Measurements from ENCODE around the gene MTX2. TPM values are rescaled to one million over a fixed set of nuclear protein-coding genes. Genes with fewer than 3 reads are reported as not detected.
"Not testable (repeated sequence)": the region's sequence is repeated elsewhere in the genome, so short reads cannot be mapped to it uniquely, and the experiment has no call there.

MTX2 gene
- total RNA-seq, 3 donors from 2014 or later (not counting 1 experiment from before 2014, with no cell fraction given): 3.8 to 8.7 (median 7.7) TPM

DNA sequence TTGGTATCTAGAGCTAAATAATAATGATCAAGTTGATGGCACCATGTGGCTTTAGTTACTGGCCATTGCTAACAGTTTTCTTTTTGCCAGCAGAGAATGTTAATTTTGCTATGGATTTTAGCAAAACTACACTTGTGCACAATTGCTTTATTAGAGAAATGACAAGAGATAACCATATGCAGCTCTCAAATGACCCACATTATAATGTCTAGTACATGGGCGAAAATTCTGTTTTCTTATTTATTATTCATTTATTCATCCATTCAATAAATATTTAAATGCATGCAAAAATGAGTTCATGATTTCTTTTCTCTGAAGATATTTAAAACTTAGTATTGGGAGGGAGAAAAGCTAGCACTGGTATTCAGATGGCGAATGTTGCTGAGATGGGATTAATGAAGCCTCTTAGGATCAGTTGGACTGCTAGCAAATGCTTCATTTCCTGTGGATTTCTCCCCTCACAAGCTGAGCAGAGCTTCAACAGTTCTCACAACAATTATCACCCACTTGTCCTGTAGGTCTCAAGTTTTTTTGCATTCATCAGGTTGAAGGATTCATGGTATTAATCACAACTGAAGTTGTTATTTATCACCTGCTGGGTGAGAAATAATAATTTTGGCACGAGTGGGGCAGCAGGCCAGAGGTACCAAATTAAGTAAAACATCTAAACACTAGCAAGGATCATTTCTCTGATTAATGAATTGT, 95.2 kb downstream of the MTX2 start:
- TF ChIP-seq, protein P1, sequence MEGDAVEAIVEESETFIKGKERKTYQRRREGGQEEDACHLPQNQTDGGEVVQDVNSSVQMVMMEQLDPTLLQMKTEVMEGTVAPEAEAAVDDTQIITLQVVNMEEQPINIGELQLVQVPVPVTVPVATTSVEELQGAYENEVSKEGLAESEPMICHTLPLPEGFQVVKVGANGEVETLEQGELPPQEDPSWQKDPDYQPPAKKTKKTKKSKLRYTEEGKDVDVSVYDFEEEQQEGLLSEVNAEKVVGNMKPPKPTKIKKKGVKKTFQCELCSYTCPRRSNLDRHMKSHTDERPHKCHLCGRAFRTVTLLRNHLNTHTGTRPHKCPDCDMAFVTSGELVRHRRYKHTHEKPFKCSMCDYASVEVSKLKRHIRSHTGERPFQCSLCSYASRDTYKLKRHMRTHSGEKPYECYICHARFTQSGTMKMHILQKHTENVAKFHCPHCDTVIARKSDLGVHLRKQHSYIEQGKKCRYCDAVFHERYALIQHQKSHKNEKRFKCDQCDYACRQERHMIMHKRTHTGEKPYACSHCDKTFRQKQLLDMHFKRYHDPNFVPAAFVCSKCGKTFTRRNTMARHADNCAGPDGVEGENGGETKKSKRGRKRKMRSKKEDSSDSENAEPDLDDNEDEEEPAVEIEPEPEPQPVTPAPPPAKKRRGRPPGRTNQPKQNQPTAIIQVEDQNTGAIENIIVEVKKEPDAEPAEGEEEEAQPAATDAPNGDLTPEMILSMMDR (IDR thresholded peaks at IDR 0.05): no peak
- Mint-ChIP-seq H3K27ac (no peak overlapping the region), H3K9me3 (no peaks in the 10 kb centered on the region), H3K27me3 (ENCODE audit: low read depth in 2 of 2) (peaks cover 9 to 41% of the 10 kb centered on the region in 2 donors), H3K4me3 (no peak overlapping the region), H3K4me1 (no peaks in the 10 kb centered on the region), H3K36me3 (no peaks in the 10 kb centered on the region)
- intact Hi-C loops (cut with micrococcal nuclease): no loop called here
- H3K9me3 ChIP-seq (ENCODE audit: control insufficient read depth, insufficient read depth, low read length): no peaks in the 10 kb centered on the region
- WGBS (ENCODE audit: insufficient coverage): 89% methylated on average over 1 of the region's 3 CpGs
- no peak overlapping the region for H3K4me3 ChIP-seq (ENCODE audit: low read length)
- no peaks in the 10 kb centered on the region for H3K36me3 ChIP-seq (ENCODE audit: control insufficient read depth, insufficient read depth, low read length)
- H3K27me3 ChIP-seq (ENCODE audit: control insufficient read depth, insufficient read depth, low read length): peaks cover 2% of the 10 kb centered on the region
- DNase-seq: no peak
- no peaks in the 10 kb centered on the region for H3K4me1 ChIP-seq (ENCODE audit: control insufficient read depth, insufficient read depth, low read length)
- no peak overlapping the region for H3K27ac ChIP-seq (ENCODE audit: low read length)
- ATAC-seq: no peak

DNA sequence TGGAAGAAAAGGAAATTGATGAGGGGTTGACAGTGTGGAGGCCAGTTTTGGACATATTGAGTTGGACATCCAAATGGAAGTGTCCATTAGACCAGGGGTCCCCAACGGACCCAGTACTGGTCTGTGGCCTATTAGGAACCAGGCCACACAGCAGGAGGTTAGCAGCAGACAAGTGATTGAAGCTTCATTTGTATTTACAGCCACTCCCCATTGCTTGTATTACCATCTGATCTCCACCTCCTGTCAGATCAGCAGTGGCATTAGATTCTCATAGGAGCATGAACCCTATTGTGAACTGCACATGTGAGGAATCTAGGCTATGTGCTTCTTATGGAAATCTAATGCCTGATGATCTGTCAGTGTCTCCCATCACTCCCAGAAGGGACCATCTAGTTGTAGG, 99.1 kb downstream of the MTX2 start:
- no peak overlapping the region for H3K27ac Mint-ChIP-seq

DNA sequence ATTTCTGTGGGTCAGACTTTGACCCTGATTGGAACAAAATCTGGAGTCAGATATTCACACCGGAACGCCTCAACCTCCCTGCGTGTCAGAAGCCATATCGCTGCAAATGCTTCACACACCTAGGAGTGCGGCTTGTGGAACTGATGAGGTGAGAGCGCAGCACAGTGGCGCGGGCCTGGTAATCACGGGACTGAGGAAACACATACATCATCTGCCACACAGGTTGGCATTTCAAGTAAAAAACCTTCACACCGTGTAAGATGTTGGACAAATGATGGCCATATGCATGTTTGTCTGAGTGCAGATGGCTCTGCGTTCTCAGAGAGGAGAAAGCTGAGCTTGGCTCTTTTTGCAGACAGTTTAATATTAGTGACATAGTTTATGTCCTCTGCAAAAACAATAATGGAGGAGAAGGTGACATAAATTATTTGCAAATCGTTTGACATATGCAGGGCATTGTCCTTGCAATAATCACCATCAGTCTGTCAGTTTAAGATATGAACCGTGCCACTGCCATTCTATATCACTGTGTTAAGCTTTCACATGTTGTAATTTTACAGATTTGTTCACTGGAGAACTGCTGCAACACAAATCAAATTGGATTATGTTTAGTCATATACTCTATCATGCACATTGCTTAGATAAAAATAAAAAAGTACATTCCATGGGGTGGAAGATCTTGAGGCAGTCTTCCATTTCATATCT, 101.4 kb downstream of the MTX2 start:
- Histone ChIP-seq H3K4me3 (ENCODE audit: low read length) (no peak overlapping the region), H3K4me1 (ENCODE audit: control insufficient read depth, insufficient read depth, low read length) (no peaks in the 10 kb centered on the region), H3K27me3 (ENCODE audit: control insufficient read depth, insufficient read depth, low read length) (peaks cover 2% of the 10 kb centered on the region), H3K27ac (ENCODE audit: low read length) (no peak overlapping the region), H3K36me3 (ENCODE audit: control insufficient read depth, insufficient read depth, low read length) (no peaks in the 10 kb centered on the region), H3K9me3 (ENCODE audit: control insufficient read depth, insufficient read depth, low read length) (no peaks in the 10 kb centered on the region)
- Mint-ChIP-seq H3K27me3 (ENCODE audit: low read depth in 2 of 2) (peaks cover 13 to 30% of the 10 kb centered on the region in 2 donors), H3K36me3 (no peaks in the 10 kb centered on the region), H3K9me3 (peaks cover 0 to 2% of the 10 kb centered on the region in 2 donors), H3K4me1 (no peaks in the 10 kb centered on the region), H3K4me3 (no peak overlapping the region), H3K27ac (no peak overlapping the region)
- 85% methylated on average over 13 of the region's 13 CpGs for WGBS (ENCODE audit: insufficient coverage)
- ATAC-seq (no peak), DNase-seq (no peak)
- intact Hi-C loops (cut with micrococcal nuclease): no loop called here
- TF ChIP-seq, protein P1 (IDR thresholded peaks at IDR 0.05): no peak

More for the DNA sequence above, 99.1 kb downstream of the MTX2 start:
- Mint-ChIP-seq H3K4me1 (no peaks in the 10 kb centered on the region), H3K9me3 (no peaks in the 10 kb centered on the region), H3K4me3 (no peak overlapping the region), H3K36me3 (no peaks in the 10 kb centered on the region), H3K27me3 (ENCODE audit: low read depth in 2 of 2) (peaks cover 8 to 26% of the 10 kb centered on the region in 2 donors)
- Histone ChIP-seq H3K27me3 (ENCODE audit: control insufficient read depth, insufficient read depth, low read length) (no peaks in the 10 kb centered on the region), H3K9me3 (ENCODE audit: control insufficient read depth, insufficient read depth, low read length) (no peaks in the 10 kb centered on the region), H3K4me1 (ENCODE audit: control insufficient read depth, insufficient read depth, low read length) (no peaks in the 10 kb centered on the region), H3K36me3 (ENCODE audit: control insufficient read depth, insufficient read depth, low read length) (no peaks in the 10 kb centered on the region), H3K4me3 (ENCODE audit: low read length) (no peak overlapping the region), H3K27ac (ENCODE audit: low read length) (no peak overlapping the region)
- 81% methylated on average over 1 of the region's 1 CpG for WGBS (ENCODE audit: insufficient coverage)
- intact Hi-C loops (cut with micrococcal nuclease): no loop called here
- TF ChIP-seq, protein P1 (IDR thresholded peaks at IDR 0.05): no peak
- DNase-seq (no peak), ATAC-seq (no peak)

DNA sequence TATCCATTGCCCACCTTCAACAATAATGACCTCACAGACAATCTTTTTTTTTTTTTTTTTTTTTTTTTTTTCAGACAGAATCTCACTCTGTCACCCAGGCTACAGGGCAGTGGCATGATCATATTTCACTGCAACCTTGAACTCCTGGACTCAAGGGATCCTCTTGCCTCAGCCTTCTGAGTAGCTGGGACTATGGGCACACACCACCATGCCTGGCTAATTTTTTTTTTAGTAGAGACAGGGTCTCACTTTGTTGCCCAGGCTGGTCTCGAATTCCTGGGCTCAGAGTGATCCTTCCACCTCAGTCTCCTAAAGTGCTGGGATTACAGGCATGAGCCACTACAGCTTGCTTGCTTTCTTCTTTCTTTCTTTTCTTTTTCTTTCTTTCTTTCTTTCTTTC, 103.9 kb downstream of the MTX2 start:
- 68% methylated on average over 1 of the region's 1 CpG for WGBS (ENCODE audit: insufficient coverage)
- DNase-seq; H3K4me3 Mint-ChIP-seq; ATAC-seq; H3K4me3 ChIP-seq (ENCODE audit: low read length); H3K27ac ChIP-seq (ENCODE audit: low read length); H3K4me1 ChIP-seq (ENCODE audit: control insufficient read depth, insufficient read depth, low read length); H3K36me3 Mint-ChIP-seq; H3K4me1 Mint-ChIP-seq; H3K27me3 ChIP-seq (ENCODE audit: control insufficient read depth, insufficient read depth, low read length); H3K9me3 Mint-ChIP-seq; H3K36me3 ChIP-seq (ENCODE audit: control insufficient read depth, insufficient read depth, low read length); H3K27ac Mint-ChIP-seq; H3K9me3 ChIP-seq (ENCODE audit: control insufficient read depth, insufficient read depth, low read length); intact Hi-C loops (cut with micrococcal nuclease): not testable (repeated sequence)
- peaks cover 9 to 10% of the 10 kb centered on the region in 2 donors for H3K27me3 Mint-ChIP-seq (ENCODE audit: low read depth in 2 of 2)
